HUES48 (cell line): ENCODE results near the gene ST6GALNAC6.

ENCODE experiments used
- H3K27ac ChIP-seq: one replicate; pipeline ENCODE4 v1.7.0; 2013; ENCODE audit warnings: low read depth, low read length, inconsistent platforms
- H3K27me3 ChIP-seq: 2 replicates; pipeline ENCODE4 v1.6.1; 2013; ENCODE audit warnings: mild to moderate bottlenecking, low read length; ENCODE audit not compliant: control insufficient read depth, insufficient read depth
- H3K36me3 ChIP-seq: 2 replicates; pipeline ENCODE4 v1.6.1; 2013; ENCODE audit warnings: low read length; ENCODE audit not compliant: control insufficient read depth, insufficient read depth
- H3K4me1 ChIP-seq: 2 replicates; pipeline ENCODE4 v1.6.1; 2013; ENCODE audit warnings: mild to moderate bottlenecking, low read length; ENCODE audit not compliant: control insufficient read depth, insufficient read depth
- H3K4me3 ChIP-seq: 2 replicates; pipeline ENCODE4 v1.5.1; 2013; ENCODE audit warnings: mild to moderate bottlenecking, low read depth, low read length
- H3K9ac ChIP-seq: 2 replicates; pipeline ENCODE4 v1.6.1; 2013; ENCODE audit warnings: mild to moderate bottlenecking, low read depth, low read length, moderate library complexity
- H3K9me3 ChIP-seq: 2 replicates; pipeline ENCODE4 v1.6.1; 2013; ENCODE audit warnings: low read length; ENCODE audit not compliant: control insufficient read depth, insufficient read depth

ST6GALNAC6 gene

GRCh38 chr9:127858041-127858512 lies 41.3 kb downstream of the ST6GALNAC6 start:
- H3K4me1 ChIP-seq, result no peaks in the 10 kb centered on the region
- H3K4me3 ChIP-seq, result no peak overlapping the region
- H3K27me3 ChIP-seq, result no peaks in the 10 kb centered on the region
- no peak overlapping the region for H3K9ac ChIP-seq
- no peak overlapping the region for H3K27ac ChIP-seq
- no peaks in the 10 kb centered on the region for H3K9me3 ChIP-seq
- H3K36me3 ChIP-seq, result no peaks in the 10 kb centered on the region

- no peaks in the 10 kb centered on the region for H3K4me1 ChIP-seq
- no peak overlapping the region for H3K9ac ChIP-seq
- H3K9me3 ChIP-seq, result no peaks in the 10 kb centered on the region
- H3K27ac ChIP-seq, result no peak overlapping the region
- no peaks in the 10 kb centered on the region for H3K36me3 ChIP-seq
- no peaks in the 10 kb centered on the region for H3K27me3 ChIP-seq
- H3K4me3 ChIP-seq, result no peak overlapping the region
Measured at GRCh38 chr9:127857278-127857677, 42.1 kb downstream of the ST6GALNAC6 start.

GRCh38 chr9:127856729-127857116 lies 42.7 kb downstream of the ST6GALNAC6 start:
- no peak overlapping the region for H3K9ac ChIP-seq
- H3K27ac ChIP-seq, result no peak overlapping the region
- H3K4me3 ChIP-seq, result no peak overlapping the region
- no peaks in the 10 kb centered on the region for H3K27me3 ChIP-seq
- no peaks in the 10 kb centered on the region for H3K36me3 ChIP-seq
- H3K4me1 ChIP-seq, result no peaks in the 10 kb centered on the region
- no peaks in the 10 kb centered on the region for H3K9me3 ChIP-seq

- Histone ChIP-seq H3K9me3 (no peaks in the 10 kb centered on the region), H3K4me3 (no peak overlapping the region), H3K27me3 (no peaks in the 10 kb centered on the region), H3K36me3 (no peaks in the 10 kb centered on the region), H3K9ac (no peak overlapping the region), H3K27ac (no peak overlapping the region), H3K4me1 (no peaks in the 10 kb centered on the region)
Measured at GRCh38 chr9:127856094-127856728, 43.2 kb downstream of the ST6GALNAC6 start.

GRCh38 chr9:127855522-127855921 lies 43.9 kb downstream of the ST6GALNAC6 start:
- Histone ChIP-seq H3K9ac (no peak overlapping the region), H3K27ac (no peak overlapping the region), H3K9me3 (no peaks in the 10 kb centered on the region), H3K4me3 (no peak overlapping the region), H3K36me3 (no peaks in the 10 kb centered on the region), H3K27me3 (no peaks in the 10 kb centered on the region), H3K4me1 (no peaks in the 10 kb centered on the region)

GRCh38 chr9:127854960-127855359 lies 44.4 kb downstream of the ST6GALNAC6 start:
- Histone ChIP-seq H3K36me3 (no peaks in the 10 kb centered on the region), H3K27me3 (no peaks in the 10 kb centered on the region), H3K4me1 (no peaks in the 10 kb centered on the region), H3K27ac (no peak overlapping the region), H3K9ac (no peak overlapping the region), H3K9me3 (no peaks in the 10 kb centered on the region), H3K4me3 (no peak overlapping the region)

GRCh38 chr9:127854184-127854806 lies 45.1 kb downstream of the ST6GALNAC6 start, which contains the start of gene ENG:
Gene ENG, minus strand, starts transcription at chr9:127854658. Its CDS starts 303 bp downstream, at chr9:127854355.
- Histone ChIP-seq H3K36me3 (no peaks in the 10 kb centered on the region), H3K4me1 (no peaks in the 10 kb centered on the region), H3K27ac (no peak within 1 kb of the TSS), H3K27me3 (no peaks in the 10 kb centered on the region), H3K9ac (no peak within 1 kb of the TSS), H3K9me3 (no peaks in the 10 kb centered on the region), H3K4me3 (no peak within 1 kb of the TSS)

GRCh38 chr9:127853312-127854183 lies 45.9 kb downstream of the ST6GALNAC6 start:
- H3K27me3 ChIP-seq, result no peaks in the 10 kb centered on the region
- H3K9ac ChIP-seq, result no peak overlapping the region
- H3K4me1 ChIP-seq, result no peaks in the 10 kb centered on the region
- H3K36me3 ChIP-seq, result no peaks in the 10 kb centered on the region
- H3K4me3 ChIP-seq, result no peak overlapping the region
- no peaks in the 10 kb centered on the region for H3K9me3 ChIP-seq
- H3K27ac ChIP-seq, result no peak overlapping the region

- H3K27ac ChIP-seq, result no peak overlapping the region
- H3K9me3 ChIP-seq, result no peaks in the 10 kb centered on the region
- no peaks in the 10 kb centered on the region for H3K36me3 ChIP-seq
- H3K4me3 ChIP-seq, result no peak overlapping the region
- H3K4me1 ChIP-seq, result no peaks in the 10 kb centered on the region
- H3K9ac ChIP-seq, result no peak overlapping the region
- H3K27me3 ChIP-seq, result no peaks in the 10 kb centered on the region
Measured at GRCh38 chr9:127852829-127853228, 46.6 kb downstream of the ST6GALNAC6 start.

GRCh38 chr9:127850286-127850830 lies 49.0 kb downstream of the ST6GALNAC6 start:
- Histone ChIP-seq H3K36me3 (no peaks in the 10 kb centered on the region), H3K27me3 (no peaks in the 10 kb centered on the region), H3K4me3 (no peak overlapping the region), H3K9me3 (no peaks in the 10 kb centered on the region), H3K27ac (no peak overlapping the region), H3K4me1 (peaks cover under 1% of the 10 kb centered on the region; the same call in 1 of the 2 replicates), H3K9ac (no peak overlapping the region)
